GM19193 (cell line): ENCODE results near the gene TPBGL.

Source experiments
- POLR2A ChIP-seq: IDR thresholded peaks from 4 replicates; pipeline ENCODE4 v1.6.1; 2011; ENCODE audit not compliant: insufficient read depth, insufficient read length; ENCODE audit errors: extremely low read depth

The TPBGL gene

GRCh38 chr11:75238595-75239440 is 1.8 kb upstream of the TPBGL start:
- TF ChIP-seq POLR2A, result no peak

DNA sequence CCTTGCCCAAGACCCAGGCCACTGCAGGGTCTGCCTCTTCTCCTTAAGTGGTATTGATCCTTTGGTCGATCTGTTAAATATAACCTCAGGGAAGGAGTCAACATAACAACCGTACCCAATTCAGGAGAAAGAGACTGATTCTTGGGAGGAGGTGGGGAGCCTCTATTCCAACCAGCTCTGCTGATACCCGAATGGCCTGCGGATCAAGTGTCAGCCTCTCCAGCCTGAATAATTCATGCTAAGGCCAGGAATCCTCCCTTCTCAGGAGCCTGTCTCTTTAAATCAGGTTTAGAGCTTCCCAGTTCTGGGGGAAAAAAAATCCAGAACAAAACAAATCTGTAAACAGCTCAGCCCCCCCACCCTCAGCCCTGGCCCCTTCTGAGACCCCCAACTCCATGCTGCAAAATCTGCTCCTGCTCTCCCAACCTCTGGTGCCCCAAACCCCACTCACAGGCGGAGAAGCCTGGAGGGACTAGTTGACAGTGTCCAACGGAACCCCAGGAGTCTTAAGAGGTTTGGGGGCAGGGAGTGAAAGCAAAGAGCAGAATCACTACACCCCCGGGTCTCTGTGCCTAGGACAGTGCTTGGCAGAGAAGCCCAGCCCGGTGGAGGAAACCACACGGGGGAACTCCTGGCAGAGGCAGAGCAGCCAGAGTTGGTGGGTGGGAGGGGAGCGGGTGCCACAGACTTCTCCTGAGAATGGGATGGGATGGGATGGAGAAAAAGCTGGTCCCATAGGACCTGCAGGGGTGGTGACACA is 863 bp upstream of the TPBGL start:
- TF ChIP-seq POLR2A, result no peak

DNA sequence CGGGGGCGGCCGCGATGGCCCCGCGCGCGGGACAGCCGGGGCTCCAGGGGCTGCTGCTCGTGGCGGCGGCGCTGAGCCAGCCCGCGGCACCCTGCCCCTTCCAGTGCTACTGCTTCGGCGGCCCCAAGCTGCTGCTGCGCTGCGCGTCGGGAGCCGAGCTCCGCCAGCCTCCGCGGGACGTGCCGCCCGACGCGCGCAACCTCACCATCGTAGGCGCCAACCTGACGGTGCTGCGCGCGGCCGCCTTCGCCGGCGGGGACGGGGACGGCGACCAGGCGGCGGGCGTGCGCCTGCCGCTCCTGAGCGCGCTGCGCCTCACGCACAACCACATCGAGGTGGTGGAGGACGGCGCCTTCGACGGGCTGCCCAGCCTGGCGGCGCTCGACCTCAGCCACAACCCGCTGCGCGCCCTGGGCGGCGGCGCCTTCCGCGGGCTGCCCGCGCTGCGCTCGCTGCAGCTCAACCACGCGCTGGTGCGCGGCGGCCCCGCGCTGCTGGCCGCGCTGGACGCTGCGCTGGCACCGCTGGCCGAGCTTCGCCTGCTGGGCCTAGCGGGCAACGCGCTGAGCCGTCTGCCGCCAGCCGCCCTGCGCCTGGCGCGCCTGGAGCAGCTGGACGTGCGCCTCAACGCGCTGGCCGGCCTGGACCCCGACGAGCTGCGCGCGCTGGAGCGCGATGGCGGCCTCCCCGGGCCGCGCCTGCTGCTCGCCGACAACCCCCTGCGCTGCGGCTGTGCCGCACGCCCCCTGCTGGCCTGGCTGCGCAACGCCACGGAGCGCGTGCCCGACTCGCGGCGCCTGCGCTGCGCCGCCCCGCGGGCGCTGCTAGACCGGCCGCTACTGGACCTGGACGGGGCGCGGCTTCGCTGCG is 697 bp downstream of the TPBGL start:
- TF ChIP-seq POLR2A, result no peak

DNA sequence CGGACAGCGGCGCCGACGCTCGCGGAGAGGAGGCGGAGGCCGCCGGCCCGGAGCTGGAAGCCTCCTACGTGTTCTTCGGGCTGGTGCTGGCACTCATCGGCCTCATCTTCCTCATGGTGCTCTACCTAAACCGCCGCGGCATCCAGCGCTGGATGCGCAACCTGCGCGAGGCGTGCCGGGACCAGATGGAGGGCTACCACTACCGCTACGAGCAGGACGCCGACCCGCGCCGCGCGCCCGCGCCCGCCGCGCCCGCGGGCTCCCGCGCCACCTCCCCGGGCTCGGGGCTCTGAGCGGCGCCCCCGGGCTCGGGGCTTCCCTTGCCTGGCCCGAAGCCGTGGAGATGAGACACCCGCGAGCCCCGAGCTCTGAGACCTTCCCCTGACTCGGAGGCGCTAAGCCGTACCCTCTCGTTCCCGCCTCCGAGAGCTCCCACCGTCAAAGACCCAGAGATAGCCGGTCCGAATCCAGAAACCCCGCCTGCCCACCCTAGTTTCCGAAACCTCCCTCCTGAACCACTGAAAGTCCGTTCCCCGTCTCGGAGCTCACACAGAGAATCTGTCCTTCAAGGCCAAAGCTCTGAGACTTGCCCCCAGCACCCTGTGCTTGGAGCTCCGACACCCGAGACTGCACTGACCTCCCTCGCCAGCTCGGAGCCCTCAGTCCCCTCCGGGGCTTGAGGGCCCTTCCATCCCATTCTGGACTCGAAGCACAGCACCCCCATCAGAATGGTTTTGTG is 1.5 kb downstream of the TPBGL start:
- TF ChIP-seq POLR2A, result no peak

DNA sequence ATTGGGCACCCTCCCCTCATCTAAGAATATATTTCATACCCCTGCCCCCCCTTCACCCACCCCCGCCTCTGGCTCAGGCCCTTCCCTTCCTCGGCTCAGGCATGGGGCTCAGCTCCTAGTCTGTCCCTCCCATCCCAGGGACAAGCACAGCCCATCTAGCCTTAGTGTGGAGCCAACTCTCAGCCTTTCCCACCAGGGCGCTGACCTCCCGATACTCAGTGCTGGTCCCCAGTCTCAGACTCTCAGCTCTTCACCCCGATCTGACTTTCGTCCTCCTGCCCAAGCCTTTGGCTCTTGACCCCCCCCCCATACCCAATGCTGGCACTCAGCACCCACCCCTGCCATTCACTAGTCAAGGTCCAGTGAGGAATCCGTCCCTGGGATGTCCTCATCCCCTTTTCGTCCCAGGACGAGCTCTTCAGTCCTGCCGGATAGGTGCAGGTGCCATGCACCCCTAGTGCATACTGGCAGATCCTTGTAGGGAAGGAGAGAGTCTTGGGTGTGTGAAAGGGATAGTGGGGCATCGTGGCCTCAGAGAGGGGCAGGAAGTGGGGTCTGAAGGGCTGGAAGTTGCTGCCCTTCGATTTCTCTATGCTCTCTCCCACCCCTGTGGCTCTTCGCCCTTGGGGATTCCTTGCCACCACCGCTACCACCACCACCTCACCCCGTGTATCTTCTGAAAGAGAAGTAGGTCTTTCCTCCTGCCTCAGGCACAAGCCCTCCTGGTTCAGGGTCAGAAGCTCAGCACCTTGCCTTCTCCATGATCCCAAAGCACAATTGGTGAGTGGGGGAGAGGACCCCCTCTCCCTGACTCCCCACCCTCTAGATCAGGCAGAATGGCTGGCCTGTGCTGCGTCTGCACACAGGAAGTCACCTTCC is 2.4 kb downstream of the TPBGL start:
- TF ChIP-seq POLR2A, result no peak

DNA sequence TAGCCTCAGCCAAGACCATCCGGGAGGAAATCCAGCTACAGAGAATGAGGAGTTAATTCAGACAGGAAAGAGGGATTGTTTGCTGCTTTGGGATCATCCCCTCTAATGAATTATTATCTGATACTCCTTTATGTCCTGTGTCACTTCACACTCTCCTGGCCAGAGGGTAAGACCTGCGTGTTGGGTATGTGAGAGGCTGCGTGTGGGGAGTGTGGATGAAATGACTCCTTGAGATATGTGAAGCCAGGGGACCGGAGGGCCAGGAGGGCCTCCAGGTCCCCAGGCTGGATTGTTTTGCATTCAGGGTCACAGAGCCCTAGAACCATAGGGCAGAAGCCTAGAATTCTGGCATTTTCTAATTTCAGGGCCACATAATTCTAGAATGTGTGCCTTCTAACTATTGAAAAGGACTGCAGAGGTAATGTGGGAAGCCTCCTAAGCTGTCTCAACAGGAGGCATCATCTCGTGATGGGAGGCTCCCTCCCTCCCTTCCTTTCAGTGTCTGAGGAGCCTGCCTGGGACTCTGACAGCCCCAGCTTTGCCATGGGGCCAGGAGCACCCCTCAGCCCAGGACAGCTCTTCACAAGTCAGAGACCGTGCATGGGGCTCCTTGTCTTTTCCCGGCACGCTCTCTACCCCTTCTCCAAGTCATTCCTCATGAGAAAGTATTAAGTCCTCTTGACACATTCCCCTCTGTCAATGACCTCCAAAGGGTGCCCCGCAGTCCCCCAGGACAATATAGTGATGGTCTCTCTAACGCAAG is 3.7 kb downstream of the TPBGL start:
- no peak for TF ChIP-seq POLR2A

DNA sequence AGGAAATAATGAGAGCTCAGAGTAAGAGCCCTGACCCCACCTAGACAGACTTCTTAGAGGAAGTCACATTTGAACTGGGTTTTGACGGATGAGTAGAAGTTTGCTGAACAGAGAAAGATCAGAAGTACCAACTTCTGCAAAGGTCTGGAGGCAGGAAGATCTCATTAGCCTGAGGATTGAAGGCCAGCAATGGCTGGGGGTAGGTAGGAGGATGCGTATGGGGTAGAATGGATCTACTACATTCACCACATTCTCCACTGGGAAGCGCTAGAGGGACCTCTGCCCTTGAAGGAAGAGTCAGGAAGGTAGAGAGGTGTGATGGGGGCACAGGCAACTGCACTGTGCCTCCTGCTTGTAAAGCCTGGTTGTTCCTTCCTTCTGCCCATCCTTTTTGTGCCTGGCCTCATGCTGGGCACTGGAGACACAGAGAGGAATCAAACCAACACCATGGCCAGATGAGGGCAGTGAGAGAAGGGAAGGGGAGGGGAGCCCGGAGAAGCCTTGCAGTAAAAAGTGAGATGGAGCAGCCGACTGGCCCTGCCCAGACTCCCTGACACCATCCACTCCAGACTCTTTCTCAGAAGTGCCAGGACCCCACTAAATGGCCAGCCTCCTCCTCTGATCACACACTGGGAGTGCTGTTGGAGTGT is 4.9 kb downstream of the TPBGL start:
- no peak for TF ChIP-seq POLR2A

DNA sequence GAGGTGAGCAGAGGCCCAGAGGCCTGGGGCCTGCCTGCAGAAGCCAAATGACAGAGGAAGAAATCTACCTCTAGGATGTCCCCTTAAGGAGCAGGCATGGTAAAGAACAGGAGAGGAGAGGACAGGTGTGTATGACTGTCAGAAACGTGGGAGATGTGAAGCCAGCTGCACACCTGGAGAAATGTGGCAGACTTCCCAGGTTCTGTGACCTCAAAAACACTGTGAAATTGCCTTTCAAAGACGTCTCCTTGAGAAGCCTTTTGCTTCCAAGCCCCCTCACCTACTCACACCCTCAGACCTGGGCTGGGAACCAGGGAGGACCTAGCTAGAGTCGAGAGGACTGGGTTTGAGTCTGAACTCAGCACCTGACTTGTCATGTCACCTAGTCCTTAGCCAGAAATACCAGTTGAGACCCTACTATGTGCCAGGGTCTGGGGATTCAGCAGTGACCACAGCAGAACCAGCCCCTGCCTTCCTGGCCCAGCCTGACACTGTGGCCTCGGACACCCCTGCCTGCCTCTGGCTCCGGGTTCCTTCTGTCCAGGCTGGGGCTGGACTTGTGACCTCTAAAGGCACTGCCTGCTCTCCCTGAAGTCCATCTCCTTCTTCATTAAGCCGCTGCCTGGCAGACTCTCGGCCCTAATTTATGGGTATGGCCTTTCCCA is 5.6 kb downstream of the TPBGL start:
- no peak for TF ChIP-seq POLR2A

DNA sequence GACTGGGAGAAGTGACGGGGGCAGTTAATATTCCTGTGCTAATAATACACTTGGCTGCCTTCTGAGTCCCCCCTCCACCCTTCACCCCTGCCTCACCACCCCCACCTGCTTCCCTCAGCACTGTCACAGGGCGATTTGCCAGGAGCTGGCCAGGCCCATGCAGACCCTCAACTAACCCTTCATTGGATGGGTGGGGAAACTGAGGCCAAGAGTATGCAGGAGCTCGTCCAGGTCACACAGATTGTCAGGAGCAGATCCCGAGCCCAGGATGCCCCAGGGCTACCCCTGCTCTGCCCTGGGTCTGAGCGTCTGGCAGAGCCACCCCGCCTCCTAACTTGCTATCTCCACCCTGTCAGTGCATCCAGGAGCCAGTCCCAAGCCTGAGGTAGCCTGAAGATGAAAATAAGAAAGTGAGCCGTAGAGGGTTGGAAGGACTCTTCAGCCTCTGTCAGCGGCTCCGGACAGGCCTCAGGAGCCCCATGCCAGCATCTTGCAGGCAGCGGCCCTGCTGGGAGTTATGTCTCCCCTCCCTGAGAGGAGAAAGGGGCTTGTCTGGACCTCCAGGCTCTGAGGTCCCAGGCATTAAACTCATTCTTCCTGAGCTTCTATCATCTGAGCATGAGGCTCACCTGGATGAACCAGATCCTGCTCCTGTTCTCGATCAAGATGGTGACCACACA is 6.2 kb downstream of the TPBGL start:
- no peak for TF ChIP-seq POLR2A

- TF ChIP-seq POLR2A, result no peak
These were observed 8.3 kb downstream of the TPBGL start for GRCh38 chr11:75248924-75249256.

GRCh38 chr11:75249704-75250103 is 9.1 kb downstream of the TPBGL start:
- TF ChIP-seq POLR2A, result no peak
